ENCODE data around the gene TMEM108. TPM values are rescaled to one million over a fixed set of nuclear protein-coding genes. Genes with fewer than 3 reads are reported as not detected.

Gene TMEM108
- total RNA-seq, 1 experiment from 2014 or later = not detected

DNA sequence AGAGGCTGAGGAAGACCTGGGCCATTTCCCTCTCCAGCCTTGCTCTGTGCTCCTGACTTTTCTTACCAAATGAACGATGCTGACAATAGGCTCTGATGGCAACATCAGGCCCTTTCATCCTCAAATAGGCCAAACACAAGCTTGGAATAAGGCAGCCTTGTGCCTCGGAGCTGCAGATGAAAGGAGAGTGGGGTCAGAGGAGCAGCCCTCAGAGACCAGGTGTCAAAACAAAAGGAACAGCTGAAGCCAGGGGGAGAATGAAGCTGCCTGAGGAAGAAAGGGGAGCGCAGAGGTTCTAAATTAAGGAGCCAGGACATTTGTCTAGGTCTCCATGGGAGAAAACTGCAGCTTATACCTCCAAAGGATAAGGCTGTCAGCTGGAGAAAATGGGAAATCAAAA is 366.7 kb downstream of the TMEM108 start:
- no peak overlapping the region for H3K4me3 Mint-ChIP-seq (ENCODE audit: unreplicated experiment)
- Histone ChIP-seq H3K9me3 (no peaks in the 10 kb centered on the region), H3K27me3 (replicated peaks; ENCODE audit: control insufficient read depth, insufficient read depth, low read length) (no peaks in the 10 kb centered on the region), H3K4me1 (no peaks in the 10 kb centered on the region), H3K4me3 (ENCODE audit: low read depth, low read length) (no peak overlapping the region), H3K36me3 (ENCODE audit: control insufficient read depth, insufficient read depth, low read length) (no peaks in the 10 kb centered on the region)
- intact Hi-C loops (cut with micrococcal nuclease; ENCODE audit: unreplicated experiment) = no loop called here
- H3K36me3 Mint-ChIP-seq (ENCODE audit: insufficient read depth, unreplicated experiment) = no peaks in the 10 kb centered on the region
- H3K27ac Mint-ChIP-seq (ENCODE audit: unreplicated experiment) = no peak overlapping the region
- POLR2A ChIA-PET = no interaction called here
- DNase-seq = no peak
- TF ChIP-seq, protein P1, sequence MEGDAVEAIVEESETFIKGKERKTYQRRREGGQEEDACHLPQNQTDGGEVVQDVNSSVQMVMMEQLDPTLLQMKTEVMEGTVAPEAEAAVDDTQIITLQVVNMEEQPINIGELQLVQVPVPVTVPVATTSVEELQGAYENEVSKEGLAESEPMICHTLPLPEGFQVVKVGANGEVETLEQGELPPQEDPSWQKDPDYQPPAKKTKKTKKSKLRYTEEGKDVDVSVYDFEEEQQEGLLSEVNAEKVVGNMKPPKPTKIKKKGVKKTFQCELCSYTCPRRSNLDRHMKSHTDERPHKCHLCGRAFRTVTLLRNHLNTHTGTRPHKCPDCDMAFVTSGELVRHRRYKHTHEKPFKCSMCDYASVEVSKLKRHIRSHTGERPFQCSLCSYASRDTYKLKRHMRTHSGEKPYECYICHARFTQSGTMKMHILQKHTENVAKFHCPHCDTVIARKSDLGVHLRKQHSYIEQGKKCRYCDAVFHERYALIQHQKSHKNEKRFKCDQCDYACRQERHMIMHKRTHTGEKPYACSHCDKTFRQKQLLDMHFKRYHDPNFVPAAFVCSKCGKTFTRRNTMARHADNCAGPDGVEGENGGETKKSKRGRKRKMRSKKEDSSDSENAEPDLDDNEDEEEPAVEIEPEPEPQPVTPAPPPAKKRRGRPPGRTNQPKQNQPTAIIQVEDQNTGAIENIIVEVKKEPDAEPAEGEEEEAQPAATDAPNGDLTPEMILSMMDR (IDR thresholded peaks at IDR 0.05; ENCODE audit: insufficient read depth in 1 of 2, low read depth in 1 of 2, low read length in 1 of 2, severe bottlenecking in 1 of 2, unreplicated experiment in 1 of 2) = no peak
- CTCF ChIA-PET = no interaction called here
- H3K4me1 Mint-ChIP-seq (ENCODE audit: low read depth, unreplicated experiment) = no peaks in the 10 kb centered on the region
- H3K27me3 Mint-ChIP-seq (ENCODE audit: insufficient read depth, unreplicated experiment) = no peaks in the 10 kb centered on the region
- BruUV-seq (replicated peaks) = no TSS peak
- H3K9me3 Mint-ChIP-seq (ENCODE audit: unreplicated experiment) = no peaks in the 10 kb centered on the region

DNA sequence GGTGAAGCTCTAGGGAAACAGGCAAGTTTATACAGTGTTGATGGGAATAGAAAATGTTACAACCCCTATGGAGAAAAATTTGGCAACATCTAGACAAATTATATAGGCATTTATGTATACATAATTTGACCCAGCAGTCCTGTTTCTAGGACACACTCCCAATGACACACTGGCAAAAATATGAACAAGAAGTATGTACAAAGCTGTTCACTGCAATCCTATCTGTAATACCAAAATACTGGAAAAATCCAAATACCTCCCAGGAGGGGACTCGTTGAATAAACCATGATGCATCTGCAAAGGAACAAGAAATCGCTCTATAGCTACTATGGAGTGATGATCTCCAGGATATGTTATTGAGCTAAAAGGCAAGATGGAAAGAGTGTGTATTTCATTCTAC is 370.2 kb downstream of the TMEM108 start:
- no peaks in the 10 kb centered on the region for H3K9me3 ChIP-seq
- TF ChIP-seq, protein P1 (IDR thresholded peaks at IDR 0.05; ENCODE audit: insufficient read depth in 1 of 2, low read depth in 1 of 2, low read length in 1 of 2, severe bottlenecking in 1 of 2, unreplicated experiment in 1 of 2) = no peak
- CTCF ChIA-PET = no interaction called here
- Mint-ChIP-seq H3K9me3 (ENCODE audit: unreplicated experiment) (no peaks in the 10 kb centered on the region), H3K36me3 (ENCODE audit: insufficient read depth, unreplicated experiment) (no peaks in the 10 kb centered on the region), H3K4me1 (ENCODE audit: low read depth, unreplicated experiment) (no peaks in the 10 kb centered on the region), H3K27me3 (ENCODE audit: insufficient read depth, unreplicated experiment) (peaks cover 4% of the 10 kb centered on the region), H3K27ac (ENCODE audit: unreplicated experiment) (no peak overlapping the region), H3K4me3 (ENCODE audit: unreplicated experiment) (no peak overlapping the region)
- H3K4me1 ChIP-seq = no peaks in the 10 kb centered on the region
- BruUV-seq (replicated peaks) = no TSS peak
- DNase-seq = no peak
- POLR2A ChIA-PET = no interaction called here
- H3K36me3 ChIP-seq (ENCODE audit: control insufficient read depth, insufficient read depth, low read length) = no peaks in the 10 kb centered on the region
- intact Hi-C loops (cut with micrococcal nuclease; ENCODE audit: unreplicated experiment) = no loop called here
- H3K27me3 ChIP-seq (replicated peaks; ENCODE audit: control insufficient read depth, insufficient read depth, low read length) = no peaks in the 10 kb centered on the region
- H3K4me3 ChIP-seq (ENCODE audit: low read depth, low read length) = no peak overlapping the region

DNA sequence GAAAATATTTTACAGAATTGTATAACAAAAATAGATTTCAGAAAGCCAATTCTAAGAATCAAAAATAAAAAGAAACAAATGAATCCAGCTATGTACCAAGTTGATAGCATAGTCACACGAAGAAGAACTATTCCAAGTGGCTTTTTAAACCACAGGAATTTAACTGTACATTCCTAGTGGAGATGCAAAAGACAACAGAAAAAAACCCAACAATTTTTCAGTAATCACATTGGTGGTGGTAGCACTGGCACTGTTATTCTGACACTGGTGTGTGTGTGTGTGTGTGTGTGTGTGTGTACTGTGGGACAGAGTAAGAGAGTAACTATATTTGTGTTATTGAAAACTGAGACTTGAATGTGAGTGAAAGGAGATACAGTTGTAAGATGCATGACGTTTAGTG is 370.8 kb downstream of the TMEM108 start:
- DNase-seq = no peak
- no peak overlapping the region for H3K4me3 ChIP-seq (ENCODE audit: low read depth, low read length)
- Mint-ChIP-seq H3K4me1 (ENCODE audit: low read depth, unreplicated experiment) (no peaks in the 10 kb centered on the region), H3K27ac (ENCODE audit: unreplicated experiment) (no peak overlapping the region), H3K36me3 (ENCODE audit: insufficient read depth, unreplicated experiment) (no peaks in the 10 kb centered on the region), H3K4me3 (ENCODE audit: unreplicated experiment) (no peak overlapping the region), H3K27me3 (ENCODE audit: insufficient read depth, unreplicated experiment) (peaks cover 4% of the 10 kb centered on the region), H3K9me3 (ENCODE audit: unreplicated experiment) (no peaks in the 10 kb centered on the region)
- TF ChIP-seq, protein P1 (IDR thresholded peaks at IDR 0.05; ENCODE audit: insufficient read depth in 1 of 2, low read depth in 1 of 2, low read length in 1 of 2, severe bottlenecking in 1 of 2, unreplicated experiment in 1 of 2) = no peak
- no peaks in the 10 kb centered on the region for H3K4me1 ChIP-seq
- BruUV-seq (replicated peaks) = no TSS peak
- no peaks in the 10 kb centered on the region for H3K9me3 ChIP-seq
- intact Hi-C loops (cut with micrococcal nuclease; ENCODE audit: unreplicated experiment) = no loop called here
- no peaks in the 10 kb centered on the region for H3K27me3 ChIP-seq (replicated peaks; ENCODE audit: control insufficient read depth, insufficient read depth, low read length)
- ChIA-PET CTCF (no interaction called here), POLR2A (no interaction called here)
- H3K36me3 ChIP-seq (ENCODE audit: control insufficient read depth, insufficient read depth, low read length) = no peaks in the 10 kb centered on the region

Measured in Caco-2 (cell line).